Measurements from ENCODE around the gene VPS50.

VPS50 gene

DNA sequence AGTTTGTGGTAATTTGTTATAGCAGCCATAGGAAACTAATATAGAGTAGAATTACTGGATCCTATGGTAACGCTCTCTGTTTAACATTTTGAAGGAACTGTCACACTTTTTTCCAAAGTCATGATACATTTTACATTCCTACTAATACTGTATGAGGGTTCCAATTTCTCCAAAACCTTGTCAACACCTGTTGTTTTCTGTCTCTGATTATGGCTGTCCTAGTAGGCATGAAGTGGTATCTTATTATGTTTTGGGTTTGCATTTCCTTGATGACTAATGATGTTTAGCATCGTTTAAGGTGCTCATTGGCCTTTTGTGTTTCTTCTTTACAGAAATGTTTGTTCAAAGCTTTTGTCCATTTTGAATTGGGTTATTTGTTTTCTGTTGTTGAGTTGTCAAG is 69.6 kb downstream of the VPS50 start:
- TF ChIP-seq SIN3A (IDR thresholded peaks at IDR 0.05; ENCODE audit: borderline replicate concordance, insufficient read depth, low read length) (no peak), FOXP2 (optimal IDR thresholded peaks at IDR 0.05; ENCODE audit: borderline replicate concordance, extremely low read depth, extremely low read length, insufficient read depth) (no peak), TAF1 (IDR thresholded peaks at IDR 0.05; ENCODE audit: borderline replicate concordance, insufficient read depth, low read length) (no peak), POLR2AphosphoS5 (IDR thresholded peaks at IDR 0.05; ENCODE audit: low read depth, low read length) (no peak)
- TF ChIP-seq, protein P1, sequence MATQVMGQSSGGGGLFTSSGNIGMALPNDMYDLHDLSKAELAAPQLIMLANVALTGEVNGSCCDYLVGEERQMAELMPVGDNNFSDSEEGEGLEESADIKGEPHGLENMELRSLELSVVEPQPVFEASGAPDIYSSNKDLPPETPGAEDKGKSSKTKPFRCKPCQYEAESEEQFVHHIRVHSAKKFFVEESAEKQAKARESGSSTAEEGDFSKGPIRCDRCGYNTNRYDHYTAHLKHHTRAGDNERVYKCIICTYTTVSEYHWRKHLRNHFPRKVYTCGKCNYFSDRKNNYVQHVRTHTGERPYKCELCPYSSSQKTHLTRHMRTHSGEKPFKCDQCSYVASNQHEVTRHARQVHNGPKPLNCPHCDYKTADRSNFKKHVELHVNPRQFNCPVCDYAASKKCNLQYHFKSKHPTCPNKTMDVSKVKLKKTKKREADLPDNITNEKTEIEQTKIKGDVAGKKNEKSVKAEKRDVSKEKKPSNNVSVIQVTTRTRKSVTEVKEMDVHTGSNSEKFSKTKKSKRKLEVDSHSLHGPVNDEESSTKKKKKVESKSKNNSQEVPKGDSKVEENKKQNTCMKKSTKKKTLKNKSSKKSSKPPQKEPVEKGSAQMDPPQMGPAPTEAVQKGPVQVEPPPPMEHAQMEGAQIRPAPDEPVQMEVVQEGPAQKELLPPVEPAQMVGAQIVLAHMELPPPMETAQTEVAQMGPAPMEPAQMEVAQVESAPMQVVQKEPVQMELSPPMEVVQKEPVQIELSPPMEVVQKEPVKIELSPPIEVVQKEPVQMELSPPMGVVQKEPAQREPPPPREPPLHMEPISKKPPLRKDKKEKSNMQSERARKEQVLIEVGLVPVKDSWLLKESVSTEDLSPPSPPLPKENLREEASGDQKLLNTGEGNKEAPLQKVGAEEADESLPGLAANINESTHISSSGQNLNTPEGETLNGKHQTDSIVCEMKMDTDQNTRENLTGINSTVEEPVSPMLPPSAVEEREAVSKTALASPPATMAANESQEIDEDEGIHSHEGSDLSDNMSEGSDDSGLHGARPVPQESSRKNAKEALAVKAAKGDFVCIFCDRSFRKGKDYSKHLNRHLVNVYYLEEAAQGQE (IDR thresholded peaks at IDR 0.05; ENCODE audit: insufficient read depth in 1 of 2, low read depth in 2 of 2, low read length in 2 of 2) = no peak

DNA sequence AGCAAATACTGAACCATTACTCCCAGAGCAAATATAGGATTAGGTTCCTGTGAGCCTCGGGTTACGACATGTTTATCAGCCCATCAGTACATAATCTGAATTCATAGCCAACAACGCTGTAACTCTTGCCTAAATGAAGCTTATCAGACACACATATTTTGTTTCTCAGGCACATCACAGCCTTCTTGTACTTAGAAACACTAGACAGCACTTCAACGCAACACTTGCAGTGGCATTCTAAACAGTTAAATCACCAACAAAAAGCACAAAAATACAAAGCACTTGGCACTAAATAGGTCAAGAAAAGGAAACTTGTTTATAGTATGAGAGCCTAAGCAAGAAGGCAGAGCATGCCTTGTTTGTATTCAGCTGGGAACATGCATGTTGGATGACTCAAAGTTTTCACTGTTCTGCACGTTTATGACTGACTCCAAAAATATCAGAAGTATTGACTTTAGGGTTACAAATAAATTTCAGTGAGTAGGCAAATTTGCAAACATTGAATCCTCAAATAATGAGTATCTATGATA is 75.0 kb downstream of the VPS50 start:
- TF ChIP-seq FOXP2 (optimal IDR thresholded peaks at IDR 0.05; ENCODE audit: borderline replicate concordance, extremely low read depth, extremely low read length, insufficient read depth) (no peak), TAF1 (IDR thresholded peaks at IDR 0.05; ENCODE audit: borderline replicate concordance, insufficient read depth, low read length) (no peak)

DNA sequence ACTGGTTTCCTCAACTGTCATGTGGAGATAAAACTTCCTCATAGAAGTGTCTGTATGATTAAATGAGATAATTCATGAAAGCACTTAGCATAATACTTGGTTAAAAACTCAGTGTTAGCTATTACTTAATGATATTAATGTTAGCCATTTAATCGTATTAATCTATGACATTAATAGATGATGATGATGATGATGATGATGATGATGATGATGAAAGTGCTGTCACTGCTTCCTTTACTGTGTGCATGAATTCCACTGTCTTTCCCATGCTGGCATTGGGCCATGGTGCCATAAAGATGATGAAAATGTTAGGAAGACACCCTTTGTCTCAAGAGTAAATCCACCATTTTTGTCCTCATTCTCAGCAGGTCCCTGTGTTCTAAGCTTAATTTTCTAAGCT is 75.8 kb downstream of the VPS50 start:
- no peak for TF ChIP-seq TAF1 (IDR thresholded peaks at IDR 0.05; ENCODE audit: borderline replicate concordance, insufficient read depth, low read length)
- TF ChIP-seq, protein P1 (IDR thresholded peaks at IDR 0.05; ENCODE audit: insufficient read depth in 1 of 2, low read depth in 2 of 2, low read length in 2 of 2) = no peak
- no peak for TF ChIP-seq POLR2AphosphoS5 (IDR thresholded peaks at IDR 0.05; ENCODE audit: low read depth, low read length)

DNA sequence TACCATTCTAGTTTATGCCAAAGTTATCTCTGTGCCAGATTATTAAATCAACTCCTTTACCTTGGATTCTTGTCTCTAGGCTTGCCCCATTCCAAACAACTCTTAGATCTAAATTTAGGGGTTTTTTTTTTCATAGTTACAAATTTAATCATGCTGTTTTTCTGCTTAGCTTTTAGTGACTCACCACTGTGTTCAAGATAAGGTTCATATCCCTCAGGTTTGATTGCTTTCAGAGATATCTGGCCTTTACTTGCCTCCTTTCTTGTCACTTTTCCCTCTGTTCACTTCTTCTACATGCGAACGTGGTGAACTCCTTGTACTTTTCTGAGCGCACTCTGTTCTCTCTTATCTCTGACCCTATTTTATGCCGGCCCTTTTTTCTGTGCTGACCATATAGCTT is 78.2 kb downstream of the VPS50 start:
- no peak for TF ChIP-seq FOXP2 (optimal IDR thresholded peaks at IDR 0.05; ENCODE audit: borderline replicate concordance, extremely low read depth, extremely low read length, insufficient read depth)
- TF ChIP-seq SIN3A (IDR thresholded peaks at IDR 0.05; ENCODE audit: borderline replicate concordance, insufficient read depth, low read length) = no peak
- TF ChIP-seq POLR2AphosphoS5 (IDR thresholded peaks at IDR 0.05; ENCODE audit: low read depth, low read length) = no peak

DNA sequence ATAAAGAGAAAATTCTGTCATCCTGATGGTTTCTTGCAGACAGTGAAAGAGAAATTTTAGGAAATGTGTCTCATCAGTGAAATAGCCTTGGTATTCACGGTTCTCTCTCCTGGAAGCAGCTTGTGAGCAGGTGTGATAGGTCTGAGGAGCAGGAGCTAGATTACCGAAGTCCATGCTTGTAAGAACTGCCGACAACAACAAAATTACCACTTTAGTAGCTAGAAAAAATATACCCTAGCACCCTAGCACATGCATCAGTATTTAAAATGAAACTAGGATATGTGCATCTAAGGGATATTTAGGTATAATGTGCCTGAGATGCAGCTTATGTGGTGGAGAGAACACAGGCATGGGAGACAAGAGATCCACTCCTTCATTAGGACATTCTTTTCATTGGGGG is 82.3 kb downstream of the VPS50 start:
- TF ChIP-seq, protein P1 (IDR thresholded peaks at IDR 0.05; ENCODE audit: insufficient read depth in 1 of 2, low read depth in 2 of 2, low read length in 2 of 2) = no peak
- no peak for TF ChIP-seq POLR2AphosphoS5 (IDR thresholded peaks at IDR 0.05; ENCODE audit: low read depth, low read length)
- no peak for TF ChIP-seq FOXP2 (optimal IDR thresholded peaks at IDR 0.05; ENCODE audit: borderline replicate concordance, extremely low read depth, extremely low read length, insufficient read depth)
- no peak for TF ChIP-seq TAF1 (IDR thresholded peaks at IDR 0.05; ENCODE audit: borderline replicate concordance, insufficient read depth, low read length)
- no peak for TF ChIP-seq SIN3A (IDR thresholded peaks at IDR 0.05; ENCODE audit: borderline replicate concordance, insufficient read depth, low read length)

DNA sequence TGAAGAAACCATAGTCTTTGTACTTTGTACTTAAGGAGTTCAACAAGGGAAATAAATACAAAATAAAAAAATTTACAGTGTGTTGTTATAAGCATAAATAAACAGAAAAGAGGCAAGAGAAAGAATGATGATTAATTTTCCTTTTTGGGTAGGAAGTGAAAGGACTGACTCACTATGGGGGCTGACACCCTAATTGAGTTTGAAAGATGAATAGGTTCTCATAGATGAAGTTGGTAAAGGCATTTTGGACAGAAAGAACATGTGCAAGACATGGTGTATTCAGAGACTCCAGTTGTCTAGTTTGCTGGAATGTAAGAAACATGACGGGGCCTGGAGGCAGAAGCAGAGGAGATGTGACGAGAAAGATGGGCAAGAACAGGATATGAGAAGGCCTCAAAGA is 83.7 kb downstream of the VPS50 start:
- TF ChIP-seq SIN3A (IDR thresholded peaks at IDR 0.05; ENCODE audit: borderline replicate concordance, insufficient read depth, low read length) = no peak
- TF ChIP-seq, protein P1 (IDR thresholded peaks at IDR 0.05; ENCODE audit: insufficient read depth in 1 of 2, low read depth in 2 of 2, low read length in 2 of 2) = no peak
- no peak for TF ChIP-seq FOXP2 (optimal IDR thresholded peaks at IDR 0.05; ENCODE audit: borderline replicate concordance, extremely low read depth, extremely low read length, insufficient read depth)
- TF ChIP-seq POLR2AphosphoS5 (IDR thresholded peaks at IDR 0.05; ENCODE audit: low read depth, low read length) = no peak
- TF ChIP-seq TAF1 (IDR thresholded peaks at IDR 0.05; ENCODE audit: borderline replicate concordance, insufficient read depth, low read length) = no peak
